Activated CD8-positive, alpha-beta T cell treated with anti-CD3 and anti-CD28 coated beads, Interleukin-2, amount 10 ng/mL, durations not matched to agents 7 days and 5 days (primary cell): ENCODE results near the gene FTO. TPM values are rescaled to one million over a fixed set of nuclear protein-coding genes. Genes with fewer than 3 reads are reported as not detected.
"Not testable (repeated sequence)": the region's sequence is repeated elsewhere in the genome, so short reads cannot be mapped to it uniquely, and the experiment has no call there.

Source experiments
- ATAC-seq: fragments of 150-1000 bp; cut with Tn5 transposase; one replicate; pipeline ENCODE4 v1.10.0; 2021; ENCODE audit warnings: moderate library complexity
- CTCF ChIA-PET: fragments of 350-600 bp; sonication (Branson Sonifier 250); formaldehyde crosslinking; loops from one replicate; lab custom pipeline; 2021; ENCODE audit warnings: antibody characterized with exemption; lab: Charles Lee
- POLR2A ChIA-PET: fragments of 350-600 bp; sonication (Branson Sonifier 250); formaldehyde crosslinking; loops from one replicate; lab custom pipeline; 2021; ENCODE audit warnings: antibody characterized with exemption; lab: Charles Lee
- DNase-seq: peaks from one replicate; pipeline ENCODE4 v3.0.0-alpha.2; 2020
- H3K27ac Mint-ChIP-seq: one replicate; pipeline ENCODE4 v1.8.0; 2021; ENCODE audit warnings: mild to moderate bottlenecking, mixed read lengths
- H3K27me3 Mint-ChIP-seq: one replicate; pipeline ENCODE4 v1.8.0; 2021; ENCODE audit warnings: low read depth, mixed read lengths
- H3K36me3 Mint-ChIP-seq: one replicate; pipeline ENCODE4 v1.8.0; 2021; ENCODE audit warnings: low read depth, mixed read lengths
- H3K4me1 Mint-ChIP-seq: one replicate; pipeline ENCODE4 v1.8.0; 2021; ENCODE audit warnings: low read depth, mixed read lengths
- H3K4me3 Mint-ChIP-seq: one replicate; pipeline ENCODE4 v1.8.0; 2021; ENCODE audit warnings: mild to moderate bottlenecking, mixed read lengths
- H3K9me3 Mint-ChIP-seq: one replicate; pipeline ENCODE4 v1.8.0; 2022; ENCODE audit warnings: mixed read lengths; ENCODE audit not compliant: insufficient read depth
- total RNA-seq, 2 experiments: library from RNA; stranded (reverse); gene quantifications; one replicate each; pipeline ENCODE4 v1.2.3, GENCODE V29; 2021

FTO gene
- total RNA-seq, 2 experiments from 2014 or later: 40.2 to 44.5 TPM

DNA sequence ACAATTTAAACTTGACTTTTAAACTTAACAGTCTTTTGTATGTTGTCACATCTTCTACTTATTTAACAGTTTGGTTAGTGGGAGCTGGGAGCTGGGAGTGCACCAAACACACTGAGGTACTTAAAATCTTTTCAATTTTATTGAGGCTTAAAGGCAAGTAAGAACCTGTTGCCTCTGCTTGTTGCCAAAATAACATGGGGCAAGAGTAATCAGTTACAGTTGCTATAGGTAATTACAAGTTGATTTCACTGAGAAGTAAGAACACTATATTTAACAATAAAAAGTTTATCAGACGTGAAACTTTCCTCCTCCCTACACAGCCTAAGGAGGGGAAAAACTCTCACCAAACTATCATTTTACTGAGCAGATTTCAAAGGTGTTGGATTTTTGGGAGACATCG is 135.2 kb downstream of the FTO start:
- CTCF ChIA-PET: no interaction called here
- POLR2A ChIA-PET: no interaction called here
- no peak for ATAC-seq
- no peaks in the 10 kb centered on the region for H3K27me3 Mint-ChIP-seq
- no peak for DNase-seq
- H3K9me3 Mint-ChIP-seq: no peaks in the 10 kb centered on the region
- no peak overlapping the region for H3K4me3 Mint-ChIP-seq
- H3K27ac Mint-ChIP-seq: no peak overlapping the region
- H3K4me1 Mint-ChIP-seq: peaks cover 5% of the 10 kb centered on the region
- peaks cover 3% of the 10 kb centered on the region for H3K36me3 Mint-ChIP-seq

DNA sequence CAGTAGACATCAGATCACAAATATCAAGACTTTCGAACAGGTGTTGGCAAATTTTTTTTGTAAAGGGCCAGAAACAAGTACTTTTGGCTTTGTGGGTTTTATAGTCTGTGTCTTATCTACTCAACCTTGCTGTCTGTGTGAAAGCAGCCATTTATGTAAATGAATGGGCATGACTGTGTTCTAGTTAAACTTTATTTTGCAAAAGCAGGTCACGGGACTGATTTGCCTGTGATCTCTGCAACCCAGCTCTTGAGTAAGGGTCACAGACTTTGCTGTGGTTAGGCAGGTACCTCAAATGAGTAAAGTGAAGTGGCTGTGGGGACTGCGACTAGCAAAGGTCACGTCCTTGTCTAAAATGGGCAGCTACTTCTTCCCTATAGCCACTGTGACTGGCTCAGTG is 136.5 kb downstream of the FTO start:
- H3K27me3 Mint-ChIP-seq: no peaks in the 10 kb centered on the region
- ATAC-seq (no peak), DNase-seq (no peak)
- ChIA-PET POLR2A (no interaction called here), CTCF (no interaction called here)
- H3K4me1 Mint-ChIP-seq: peaks cover 9% of the 10 kb centered on the region
- H3K9me3 Mint-ChIP-seq: no peaks in the 10 kb centered on the region
- H3K4me3 Mint-ChIP-seq: no peak overlapping the region
- no peak overlapping the region for H3K27ac Mint-ChIP-seq
- peaks cover 8% of the 10 kb centered on the region for H3K36me3 Mint-ChIP-seq

DNA sequence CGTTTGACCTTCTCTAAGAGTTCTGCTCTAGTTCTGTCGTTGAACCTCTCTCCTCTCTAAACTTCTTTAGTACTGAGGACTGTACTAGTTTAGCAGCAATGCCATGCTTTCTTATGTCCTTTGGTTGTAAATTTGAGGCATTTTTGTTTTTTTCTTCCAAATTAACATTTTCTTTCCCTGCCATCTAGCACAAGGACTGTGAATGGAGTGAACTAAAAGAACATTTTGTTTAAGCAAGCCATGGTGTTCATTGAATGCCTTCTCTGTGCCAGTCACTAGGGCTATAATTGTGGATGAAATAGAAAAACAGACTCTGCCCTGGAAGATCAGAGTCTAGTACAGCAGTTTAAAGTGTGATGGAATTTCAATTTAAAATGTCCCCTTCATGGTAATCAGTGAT is 137.9 kb downstream of the FTO start:
- ATAC-seq (no peak), DNase-seq (no peak)
- Mint-ChIP-seq H3K27me3 (no peaks in the 10 kb centered on the region), H3K27ac (no peak overlapping the region), H3K4me3 (no peak overlapping the region), H3K9me3 (no peaks in the 10 kb centered on the region), H3K4me1 (peaks cover 6% of the 10 kb centered on the region), H3K36me3 (peaks cover 10% of the 10 kb centered on the region)
- ChIA-PET CTCF (no interaction called here), POLR2A (interaction anchor here (0.6 kb wide), 1 partner anchor 1395 kb away, joined by 3 read pairs; no protein-coding TSS in a partner anchor)

DNA sequence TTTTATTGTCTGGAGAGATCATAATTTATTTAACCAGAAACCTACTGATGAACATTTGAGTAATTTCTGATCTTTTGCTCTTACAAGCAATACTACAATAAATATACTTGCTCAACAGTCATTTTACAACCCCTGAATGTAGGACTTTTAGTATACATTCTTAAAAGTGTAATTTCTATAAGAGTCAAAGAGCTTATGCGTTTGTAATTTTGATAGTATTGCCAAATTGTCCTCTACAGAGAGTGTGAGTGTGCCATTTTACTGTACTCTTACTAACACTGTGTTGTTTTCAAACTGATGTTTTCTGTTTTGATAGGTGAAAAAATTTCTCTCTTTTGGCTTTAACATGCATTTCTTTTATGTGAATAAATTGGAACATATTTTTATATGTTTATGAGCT is 139.1 kb downstream of the FTO start:
- POLR2A ChIA-PET: no interaction called here
- no peak overlapping the region for H3K4me3 Mint-ChIP-seq
- DNase-seq: no peak
- no peak overlapping the region for H3K27ac Mint-ChIP-seq
- H3K9me3 Mint-ChIP-seq: no peaks in the 10 kb centered on the region
- CTCF ChIA-PET: interaction anchor here (1.2 kb wide), 1 partner anchor 468 kb away, joined by 3 read pairs; no protein-coding TSS in a partner anchor
- H3K4me1 Mint-ChIP-seq: peaks cover 4% of the 10 kb centered on the region
- peaks cover 8% of the 10 kb centered on the region for H3K36me3 Mint-ChIP-seq
- no peaks in the 10 kb centered on the region for H3K27me3 Mint-ChIP-seq
- ATAC-seq: no peak

DNA sequence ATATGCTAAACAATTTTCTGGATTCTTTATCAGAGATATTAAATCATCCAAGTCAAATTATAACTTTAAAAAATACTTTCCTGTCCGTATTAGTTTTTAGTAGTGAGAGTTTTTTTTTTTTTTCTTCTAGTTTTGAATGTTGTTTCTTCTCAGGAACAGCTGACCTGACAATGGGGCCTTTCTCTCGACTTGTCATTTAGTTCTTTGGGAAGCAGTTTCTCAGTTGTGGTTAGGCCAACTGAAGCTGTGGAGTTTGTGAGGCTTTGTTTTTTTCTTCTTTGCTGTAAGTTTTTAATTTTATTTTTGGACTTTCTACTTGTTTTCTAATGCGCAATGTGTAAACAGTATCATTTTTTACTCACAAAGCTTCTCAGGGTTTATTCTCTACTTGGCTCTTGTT is 140.8 kb downstream of the FTO start:
- DNase-seq (no peak), ATAC-seq (no peak)
- Mint-ChIP-seq H3K4me1 (peaks cover 4% of the 10 kb centered on the region), H3K27ac (no peak overlapping the region), H3K4me3 (no peak overlapping the region), H3K9me3 (no peaks in the 10 kb centered on the region), H3K36me3 (peaks cover 8% of the 10 kb centered on the region), H3K27me3 (no peaks in the 10 kb centered on the region)
- CTCF ChIA-PET: interaction anchor here (1.0 kb wide), 1 partner anchor 14 kb away, joined by 5 read pairs; no protein-coding TSS in a partner anchor
- POLR2A ChIA-PET: no interaction called here

DNA sequence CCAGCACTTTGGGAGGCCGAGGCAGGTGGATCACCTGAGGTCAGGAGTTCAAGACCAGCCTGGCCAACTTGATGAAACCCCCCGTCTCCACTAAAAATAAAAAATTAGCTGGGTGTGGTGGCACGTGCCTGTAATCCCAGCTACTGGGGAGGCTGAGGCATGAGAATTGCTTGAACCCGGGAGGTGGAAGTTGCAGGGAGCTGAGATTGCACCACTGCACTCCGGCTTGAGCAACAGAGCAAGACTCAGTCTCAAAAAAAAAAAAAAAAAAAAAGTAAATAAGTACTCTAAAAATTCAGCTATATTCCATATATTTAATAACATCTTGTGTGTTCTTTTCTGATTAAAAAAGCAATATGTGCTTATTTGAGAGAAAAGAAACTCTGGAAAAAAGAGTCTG is 142.6 kb downstream of the FTO start:
- CTCF ChIA-PET, H3K27ac Mint-ChIP-seq, H3K4me1 Mint-ChIP-seq, H3K9me3 Mint-ChIP-seq, H3K4me3 Mint-ChIP-seq, ATAC-seq, DNase-seq, POLR2A ChIA-PET, H3K27me3 Mint-ChIP-seq, H3K36me3 Mint-ChIP-seq: not testable (repeated sequence)

DNA sequence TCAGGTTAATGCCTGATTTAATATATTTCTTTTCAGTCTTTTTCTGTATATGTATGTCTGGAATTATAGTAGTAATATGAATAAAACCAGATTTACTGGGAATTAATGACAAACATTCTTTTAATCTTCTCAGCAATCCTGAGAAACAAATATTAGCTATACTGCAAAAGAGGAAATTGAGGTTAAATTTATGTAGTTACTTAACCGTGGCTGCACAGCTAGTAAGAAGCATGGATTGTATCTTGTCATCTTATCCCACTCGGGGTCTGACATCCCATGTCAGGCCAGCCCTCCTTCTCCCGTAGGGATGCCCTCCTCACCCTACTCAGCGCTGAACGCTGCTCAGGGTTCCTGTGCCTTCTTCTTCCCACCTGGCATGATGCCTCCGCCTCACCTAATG is 143.0 kb downstream of the FTO start:
- Mint-ChIP-seq H3K27me3 (no peaks in the 10 kb centered on the region), H3K4me1 (peaks cover 4% of the 10 kb centered on the region), H3K9me3 (no peaks in the 10 kb centered on the region), H3K27ac (no peak overlapping the region), H3K4me3 (no peak overlapping the region), H3K36me3 (peaks cover 8% of the 10 kb centered on the region)
- POLR2A ChIA-PET: no interaction called here
- no peak for ATAC-seq
- CTCF ChIA-PET: no interaction called here
- DNase-seq: no peak

DNA sequence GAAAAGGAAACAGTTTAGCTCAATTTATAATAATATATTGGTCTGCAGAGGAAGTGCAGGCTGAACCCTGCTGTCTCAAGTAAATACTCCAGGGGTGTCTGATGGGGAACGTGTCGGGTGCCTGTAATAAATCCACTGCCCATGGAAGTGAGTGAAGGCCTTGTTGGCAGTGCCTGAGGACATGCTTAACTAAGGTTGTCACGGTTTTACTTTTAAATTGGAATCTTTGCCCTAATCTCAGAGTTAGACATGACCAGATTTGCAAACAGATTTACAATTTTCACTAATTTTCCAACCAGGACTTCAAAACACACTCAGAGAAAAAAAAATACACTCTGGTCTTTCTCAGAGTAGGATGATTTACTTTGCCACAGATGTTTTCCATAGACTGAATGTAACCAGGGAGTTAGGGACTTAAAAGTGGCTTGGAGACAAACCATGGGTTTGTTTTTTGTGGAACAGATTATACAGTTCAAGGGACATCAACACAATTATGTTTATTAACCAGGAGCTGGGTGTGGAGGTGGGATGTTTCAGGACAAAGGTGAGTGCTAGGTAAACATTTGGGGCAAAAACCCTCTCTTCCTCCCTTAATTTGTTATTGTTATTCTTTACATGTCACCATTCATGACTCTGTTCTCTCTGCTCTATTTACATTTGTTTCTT is 144.5 kb downstream of the FTO start:
- Mint-ChIP-seq H3K4me1 (peaks cover 4% of the 10 kb centered on the region), H3K27ac (no peak overlapping the region), H3K4me3 (no peak overlapping the region), H3K9me3 (no peaks in the 10 kb centered on the region), H3K27me3 (no peaks in the 10 kb centered on the region), H3K36me3 (peaks cover 11% of the 10 kb centered on the region)
- ATAC-seq (no peak), DNase-seq (no peak)
- POLR2A ChIA-PET: no interaction called here
- CTCF ChIA-PET: no interaction called here

DNA sequence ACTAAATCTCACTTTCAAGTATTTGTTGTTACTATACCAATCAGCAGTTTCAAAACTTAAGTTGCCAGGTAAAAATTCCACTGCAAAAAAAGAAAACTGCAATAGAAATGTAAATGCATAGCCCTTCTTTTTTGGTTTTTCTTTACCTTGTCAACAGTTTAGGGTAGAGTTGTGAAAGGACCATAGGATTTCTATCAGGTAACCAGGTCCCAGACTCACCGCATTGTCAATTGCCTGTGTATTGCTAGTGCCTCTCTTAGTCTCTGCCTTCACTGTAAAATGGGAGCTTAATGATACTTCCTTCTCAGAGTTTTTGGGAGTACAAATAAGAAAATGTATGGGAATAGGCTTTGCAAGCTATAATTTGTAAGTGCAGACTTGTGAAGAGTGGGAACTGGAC is 145.0 kb downstream of the FTO start:
- H3K27me3 Mint-ChIP-seq: no peaks in the 10 kb centered on the region
- no peak overlapping the region for H3K27ac Mint-ChIP-seq
- ChIA-PET CTCF (no interaction called here), POLR2A (interaction anchor here (0.6 kb wide), 1 partner anchor 29 kb away, joined by 3 read pairs; no protein-coding TSS in a partner anchor)
- H3K9me3 Mint-ChIP-seq: peaks cover 1% of the 10 kb centered on the region
- no peak overlapping the region for H3K4me3 Mint-ChIP-seq
- DNase-seq: no peak
- no peak for ATAC-seq
- peaks cover 4% of the 10 kb centered on the region for H3K4me1 Mint-ChIP-seq
- peaks cover 11% of the 10 kb centered on the region for H3K36me3 Mint-ChIP-seq

DNA sequence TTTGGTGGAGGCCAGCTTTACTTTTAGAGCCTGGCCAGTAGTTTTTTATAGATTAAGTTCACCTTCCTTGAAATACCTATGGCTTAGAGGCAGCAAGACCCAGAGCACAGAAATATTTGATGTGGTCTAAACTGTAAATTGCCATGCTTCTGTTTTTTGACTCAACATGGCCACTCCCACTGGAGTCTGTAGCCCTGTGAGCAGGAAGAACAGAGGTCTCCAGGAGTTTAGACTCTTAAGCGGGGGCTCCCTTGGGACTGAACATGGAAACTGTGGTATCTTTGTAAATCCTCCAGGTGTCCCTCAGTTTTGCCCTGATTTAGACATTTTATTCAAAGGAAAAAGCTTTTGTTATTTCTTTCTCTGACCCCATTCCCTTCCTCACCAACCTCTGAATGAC is 145.6 kb downstream of the FTO start:
- ATAC-seq: no peak
- H3K4me1 Mint-ChIP-seq: peaks cover 4% of the 10 kb centered on the region
- H3K9me3 Mint-ChIP-seq: peaks cover 8% of the 10 kb centered on the region
- no peak overlapping the region for H3K27ac Mint-ChIP-seq
- POLR2A ChIA-PET: interaction anchor here (0.6 kb wide), 1 partner anchor 28 kb away, joined by 3 read pairs; no protein-coding TSS in a partner anchor
- no peaks in the 10 kb centered on the region for H3K27me3 Mint-ChIP-seq
- DNase-seq: no peak
- H3K4me3 Mint-ChIP-seq: no peak overlapping the region
- CTCF ChIA-PET: no interaction called here
- peaks cover 11% of the 10 kb centered on the region for H3K36me3 Mint-ChIP-seq

DNA sequence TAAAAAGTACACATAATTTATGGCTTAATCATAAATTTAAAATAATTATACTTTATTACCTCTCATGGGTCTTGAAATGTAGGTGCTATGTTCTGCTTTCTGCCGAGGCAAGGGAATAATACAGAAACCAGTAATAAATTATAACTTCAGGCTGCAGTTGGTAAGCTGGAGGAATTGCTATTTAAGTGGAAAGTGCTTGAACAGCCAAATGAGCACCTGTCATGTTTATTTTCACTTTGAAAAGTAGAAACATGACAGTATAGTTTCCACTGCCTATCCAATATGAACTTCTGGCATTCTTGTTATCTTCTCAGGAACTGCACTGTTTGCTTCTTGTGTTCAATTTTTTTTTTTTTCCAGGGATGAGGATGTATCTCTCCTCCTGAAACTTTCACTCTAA is 146.0 kb downstream of the FTO start:
- H3K4me1 Mint-ChIP-seq: peaks cover under 1% of the 10 kb centered on the region
- CTCF ChIA-PET: no interaction called here
- no peak for ATAC-seq

DNA sequence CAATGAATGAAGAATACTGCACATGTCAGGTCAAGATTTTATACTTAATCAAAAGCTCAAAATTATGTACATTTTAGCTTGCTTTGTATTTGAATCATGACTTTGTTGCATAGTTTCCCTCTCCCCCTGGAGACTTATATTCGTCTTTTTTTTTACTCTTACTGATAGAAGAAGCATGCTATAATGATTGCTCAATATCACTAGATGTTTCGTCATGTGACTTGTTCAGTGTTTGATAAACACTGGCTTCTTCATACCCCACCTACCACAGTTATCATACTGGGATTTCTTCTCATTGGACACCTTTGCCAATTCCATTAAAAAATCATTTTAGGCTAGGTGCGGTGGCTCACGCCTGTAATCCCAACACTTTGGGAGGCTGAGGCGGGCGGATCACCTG is 148.7 kb downstream of the FTO start:
- Mint-ChIP-seq H3K27me3 (no peaks in the 10 kb centered on the region), H3K27ac (no peak overlapping the region), H3K4me3 (no peak overlapping the region), H3K9me3 (peaks cover 10% of the 10 kb centered on the region), H3K4me1 (no peaks in the 10 kb centered on the region), H3K36me3 (peaks cover 3% of the 10 kb centered on the region)
- no peak for ATAC-seq
- DNase-seq: no peak
- CTCF ChIA-PET: no interaction called here
- POLR2A ChIA-PET: no interaction called here

More for the DNA sequence above, 146.0 kb downstream of the FTO start:
- Mint-ChIP-seq H3K9me3 (peaks cover 10% of the 10 kb centered on the region), H3K27ac (no peak overlapping the region), H3K27me3 (no peaks in the 10 kb centered on the region), H3K36me3 (peaks cover 7% of the 10 kb centered on the region), H3K4me3 (no peak overlapping the region)
- POLR2A ChIA-PET: no interaction called here
- DNase-seq: no peak
